Ascending aorta (tissue), 2 donors: ENCODE measurements around the gene MATN4. TPM values are rescaled to one million over a fixed set of nuclear protein-coding genes. Genes with fewer than 3 reads are reported as not detected.

Source experiments
- DNase-seq, 2 donors: peaks; one replicate each; pipeline ENCODE4 v3.0.0-alpha.2; 2019; ENCODE audit warnings: low spot score in 2 of 2
- H3K27ac ChIP-seq, 2 donors: fragments of 200-600 bp; sonication (generic); one replicate each; pipeline ENCODE4 v1.5.1; 2016 to 2017; ENCODE audit warnings: mild to moderate bottlenecking in 1 of 2
- H3K27me3 ChIP-seq: fragments of 200-600 bp; sonication (generic); one replicate; pipeline ENCODE4 v1.5.1; 2017
- H3K36me3 ChIP-seq, 2 donors: fragments of 200-600 bp; sonication (generic); one replicate each; pipeline ENCODE4 v1.5.1; 2016
- H3K4me1 ChIP-seq, 2 donors: fragments of 200-600 bp; sonication (generic); one replicate each; pipeline ENCODE4 v1.5.1; 2016 to 2017; ENCODE audit warnings: mild to moderate bottlenecking in 1 of 2
- H3K4me3 ChIP-seq, 2 donors: fragments of 200-600 bp; sonication (generic); one replicate each; pipeline ENCODE4 v1.5.1; 2016 to 2017; ENCODE audit warnings: mild to moderate bottlenecking in 1 of 2
- H3K9me3 ChIP-seq, 2 donors: fragments of 200-600 bp; sonication (generic); one replicate each; pipeline ENCODE4 v1.5.1; 2016
- intact Hi-C: fragments of 100-400 bp; cut with DNase I; formaldehyde crosslinking; loops from one replicate; pipeline ENCODE4 v1.15.1; 2023
- total RNA-seq: library from RNA; depleted of rRNA; stranded (reverse); fragments of >200 nt; gene quantifications from one replicate; pipeline ENCODE4 v1.1.0, GENCODE V29; 2016
- TF ChIP-seq, protein P1 (sequence below), 3 experiments: fragments of 200-600 bp in 2 of 3; fragments of 450-650 bp in 1 of 3; sonication (generic) in 2 of 3; IDR thresholded peaks; one replicate each; pipeline ENCODE4 v1.5.1; 2016 to 2019; ENCODE audit warnings: antibody characterized with exemption in 3 of 3, mild to moderate bottlenecking in 1 of 3, moderate library complexity in 1 of 3

The MATN4 gene
- total RNA-seq, 1 donor from 2014 or later = 0.21 TPM

- TF ChIP-seq, protein P1, sequence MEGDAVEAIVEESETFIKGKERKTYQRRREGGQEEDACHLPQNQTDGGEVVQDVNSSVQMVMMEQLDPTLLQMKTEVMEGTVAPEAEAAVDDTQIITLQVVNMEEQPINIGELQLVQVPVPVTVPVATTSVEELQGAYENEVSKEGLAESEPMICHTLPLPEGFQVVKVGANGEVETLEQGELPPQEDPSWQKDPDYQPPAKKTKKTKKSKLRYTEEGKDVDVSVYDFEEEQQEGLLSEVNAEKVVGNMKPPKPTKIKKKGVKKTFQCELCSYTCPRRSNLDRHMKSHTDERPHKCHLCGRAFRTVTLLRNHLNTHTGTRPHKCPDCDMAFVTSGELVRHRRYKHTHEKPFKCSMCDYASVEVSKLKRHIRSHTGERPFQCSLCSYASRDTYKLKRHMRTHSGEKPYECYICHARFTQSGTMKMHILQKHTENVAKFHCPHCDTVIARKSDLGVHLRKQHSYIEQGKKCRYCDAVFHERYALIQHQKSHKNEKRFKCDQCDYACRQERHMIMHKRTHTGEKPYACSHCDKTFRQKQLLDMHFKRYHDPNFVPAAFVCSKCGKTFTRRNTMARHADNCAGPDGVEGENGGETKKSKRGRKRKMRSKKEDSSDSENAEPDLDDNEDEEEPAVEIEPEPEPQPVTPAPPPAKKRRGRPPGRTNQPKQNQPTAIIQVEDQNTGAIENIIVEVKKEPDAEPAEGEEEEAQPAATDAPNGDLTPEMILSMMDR (IDR thresholded peaks at IDR 0.05) = no peak
- Histone ChIP-seq H3K27me3 (no peaks in the 10 kb centered on the region), H3K4me3 (no peak overlapping the region), H3K36me3 (peaks cover 11 to 16% of the 10 kb centered on the region in 2 donors), H3K4me1 (peaks cover 40 to 76% of the 10 kb centered on the region in 2 donors), H3K27ac (peak overlapping the region; percentile 89 to 93), H3K9me3 (no peaks in the 10 kb centered on the region)
- no peak for DNase-seq
- intact Hi-C loops = loop anchor here (5.0 kb wide), 1 partner anchor 438 kb away; no protein-coding TSS in a partner anchor
These were observed 31.0 kb upstream of the MATN4 start for GRCh38 chr20:45339084-45339483.

GRCh38 chr20:45338121-45339030, 30.3 kb upstream of the MATN4 start:
- Histone ChIP-seq H3K36me3 (peaks cover 12 to 21% of the 10 kb centered on the region in 2 donors), H3K4me3 (peak overlapping the region in 1 of 2 donors; percentile 7), H3K27me3 (no peaks in the 10 kb centered on the region), H3K9me3 (no peaks in the 10 kb centered on the region), H3K4me1 (peaks cover 33 to 68% of the 10 kb centered on the region in 2 donors), H3K27ac (peak overlapping the region; percentile 89 to 93)
- TF ChIP-seq, protein P1 (IDR thresholded peaks at IDR 0.05) = no peak
- intact Hi-C loops = loop anchor here (5.0 kb wide), 1 partner anchor 439 kb away; no protein-coding TSS in a partner anchor
- no peak for DNase-seq

DNA sequence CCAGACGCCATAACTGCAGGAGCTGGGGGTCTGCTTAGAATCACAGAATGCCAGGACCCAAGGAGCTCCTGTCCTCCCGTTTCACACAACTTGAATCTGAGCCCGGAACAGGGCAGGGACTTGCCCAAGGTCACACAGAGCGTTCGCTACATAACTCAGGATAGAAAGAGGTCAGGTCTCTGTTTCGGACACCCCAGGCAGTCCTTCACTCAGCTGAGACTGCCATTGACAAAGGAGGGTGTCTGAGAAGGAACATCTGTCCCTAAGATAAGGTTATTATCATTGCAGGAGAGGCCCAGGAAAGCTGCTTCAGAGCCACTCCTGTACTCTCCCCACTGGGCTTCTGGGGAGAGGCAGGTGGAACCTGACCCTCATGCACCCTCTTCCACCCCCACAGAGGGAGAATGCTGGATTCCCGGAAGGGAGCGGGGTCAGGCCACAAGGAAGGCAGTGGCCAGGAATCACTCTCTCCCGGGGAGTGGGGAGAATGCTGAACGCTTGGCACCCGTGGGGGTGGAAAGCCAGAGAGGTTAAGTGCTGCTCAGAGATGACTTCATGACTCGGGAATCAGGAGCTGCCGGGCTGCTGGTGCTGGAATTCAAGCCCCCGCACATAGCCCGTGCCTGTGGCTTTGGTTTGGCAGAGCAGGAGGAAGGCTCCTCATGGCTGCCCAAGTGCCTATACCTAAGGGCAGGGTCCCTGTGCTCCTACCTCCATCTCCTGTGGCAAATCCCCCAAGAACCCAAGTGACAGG, 29.4 kb upstream of the MATN4 start:
- Histone ChIP-seq H3K27me3 (no peaks in the 10 kb centered on the region), H3K36me3 (peaks cover 20 to 29% of the 10 kb centered on the region in 2 donors), H3K9me3 (no peaks in the 10 kb centered on the region), H3K4me1 (peaks cover 26 to 60% of the 10 kb centered on the region in 2 donors), H3K4me3 (peak overlapping the region in 1 of 2 donors; percentile 7), H3K27ac (peak overlapping the region; percentile 89 to 93)
- TF ChIP-seq, protein P1 (IDR thresholded peaks at IDR 0.05) = no peak
- DNase-seq = peak; percentile 35 to 92
- intact Hi-C loops = loop anchor here (2.0 to 5.0 kb wide), 2 partner anchors 25 to 440 kb away; partner anchors contain the start of gene SYS1

GRCh38 chr20:45336530-45337366, 28.6 kb upstream of the MATN4 start:
- intact Hi-C loops = loop anchor here (1.0 to 5.0 kb wide), 3 partner anchors 12 to 441 kb away; partner anchors contain the start of genes SDC4 and SYS1
- Histone ChIP-seq H3K4me3 (peak overlapping the region in 1 of 2 donors; percentile 7), H3K4me1 (peaks cover 22 to 55% of the 10 kb centered on the region in 2 donors), H3K27me3 (no peaks in the 10 kb centered on the region), H3K9me3 (no peaks in the 10 kb centered on the region), H3K36me3 (peaks cover 27 to 37% of the 10 kb centered on the region in 2 donors), H3K27ac (peak overlapping the region; percentile 89 to 93)
- TF ChIP-seq, protein P1 (IDR thresholded peaks at IDR 0.05) = no peak
- peak; percentile 76 to 93 for DNase-seq

GRCh38 chr20:45330476-45330875, 22.4 kb upstream of the MATN4 start:
- intact Hi-C loops = no loop called here
- Histone ChIP-seq H3K9me3 (no peaks in the 10 kb centered on the region), H3K27me3 (no peaks in the 10 kb centered on the region), H3K4me1 (peaks cover 0 to 1% of the 10 kb centered on the region in 2 donors), H3K27ac (no peak overlapping the region), H3K4me3 (no peak overlapping the region), H3K36me3 (peaks cover 72 to 89% of the 10 kb centered on the region in 2 donors)
- no peak for DNase-seq
- TF ChIP-seq, protein P1 (IDR thresholded peaks at IDR 0.05) = no peak
